HL-60 (cell line): ENCODE results near the gene SUSD5.

Experiments
- GABPA ChIP-seq: IDR thresholded peaks from 2 replicates; pipeline ENCODE4 v1.6.1; 2012; ENCODE audit warnings: low read depth
- TF ChIP-seq, protein P1 (sequence below): IDR thresholded peaks from one replicate; pipeline ENCODE4 v1.5.1; 2011; ENCODE audit warnings: low read length, control low read depth, inconsistent platforms; ENCODE audit not compliant: insufficient read depth
- TF ChIP-seq, protein P2 (sequence below): IDR thresholded peaks from 2 replicates; pipeline ENCODE4 v1.6.1; 2012; ENCODE audit warnings: low read depth; ENCODE audit not compliant: insufficient replicate concordance

DNA sequence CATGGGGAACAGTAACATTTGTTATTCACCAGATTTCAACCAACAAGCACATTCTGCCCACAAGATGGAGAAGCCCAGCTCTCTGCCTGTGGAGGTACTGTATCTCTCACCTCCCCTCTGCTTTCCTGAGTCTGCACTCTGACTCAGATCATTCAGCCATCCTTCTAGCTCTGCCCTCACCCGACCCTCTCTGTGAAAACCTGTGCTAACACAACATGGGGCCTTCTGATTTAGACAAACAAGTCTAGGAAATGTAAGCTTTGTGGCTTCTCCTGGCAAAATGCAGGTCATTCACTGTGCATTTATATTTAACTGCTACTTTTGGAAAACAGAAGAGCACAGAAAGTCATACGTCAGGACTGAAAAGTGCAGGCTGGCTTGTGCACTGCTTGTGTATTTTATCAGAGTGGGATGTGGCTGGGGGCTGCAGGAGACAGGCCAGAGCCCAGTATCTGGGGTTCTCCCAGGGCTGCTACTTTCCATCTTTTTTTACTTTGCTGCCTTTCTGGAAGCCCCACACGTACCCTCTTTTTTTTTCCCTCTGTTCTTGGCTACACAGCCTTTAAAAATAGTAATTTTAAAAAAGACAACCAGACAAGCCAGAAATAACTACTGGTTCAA, 50.8 kb downstream of the SUSD5 start:
- TF ChIP-seq, protein P1, sequence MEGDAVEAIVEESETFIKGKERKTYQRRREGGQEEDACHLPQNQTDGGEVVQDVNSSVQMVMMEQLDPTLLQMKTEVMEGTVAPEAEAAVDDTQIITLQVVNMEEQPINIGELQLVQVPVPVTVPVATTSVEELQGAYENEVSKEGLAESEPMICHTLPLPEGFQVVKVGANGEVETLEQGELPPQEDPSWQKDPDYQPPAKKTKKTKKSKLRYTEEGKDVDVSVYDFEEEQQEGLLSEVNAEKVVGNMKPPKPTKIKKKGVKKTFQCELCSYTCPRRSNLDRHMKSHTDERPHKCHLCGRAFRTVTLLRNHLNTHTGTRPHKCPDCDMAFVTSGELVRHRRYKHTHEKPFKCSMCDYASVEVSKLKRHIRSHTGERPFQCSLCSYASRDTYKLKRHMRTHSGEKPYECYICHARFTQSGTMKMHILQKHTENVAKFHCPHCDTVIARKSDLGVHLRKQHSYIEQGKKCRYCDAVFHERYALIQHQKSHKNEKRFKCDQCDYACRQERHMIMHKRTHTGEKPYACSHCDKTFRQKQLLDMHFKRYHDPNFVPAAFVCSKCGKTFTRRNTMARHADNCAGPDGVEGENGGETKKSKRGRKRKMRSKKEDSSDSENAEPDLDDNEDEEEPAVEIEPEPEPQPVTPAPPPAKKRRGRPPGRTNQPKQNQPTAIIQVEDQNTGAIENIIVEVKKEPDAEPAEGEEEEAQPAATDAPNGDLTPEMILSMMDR = no peak
- TF ChIP-seq, protein P2, sequence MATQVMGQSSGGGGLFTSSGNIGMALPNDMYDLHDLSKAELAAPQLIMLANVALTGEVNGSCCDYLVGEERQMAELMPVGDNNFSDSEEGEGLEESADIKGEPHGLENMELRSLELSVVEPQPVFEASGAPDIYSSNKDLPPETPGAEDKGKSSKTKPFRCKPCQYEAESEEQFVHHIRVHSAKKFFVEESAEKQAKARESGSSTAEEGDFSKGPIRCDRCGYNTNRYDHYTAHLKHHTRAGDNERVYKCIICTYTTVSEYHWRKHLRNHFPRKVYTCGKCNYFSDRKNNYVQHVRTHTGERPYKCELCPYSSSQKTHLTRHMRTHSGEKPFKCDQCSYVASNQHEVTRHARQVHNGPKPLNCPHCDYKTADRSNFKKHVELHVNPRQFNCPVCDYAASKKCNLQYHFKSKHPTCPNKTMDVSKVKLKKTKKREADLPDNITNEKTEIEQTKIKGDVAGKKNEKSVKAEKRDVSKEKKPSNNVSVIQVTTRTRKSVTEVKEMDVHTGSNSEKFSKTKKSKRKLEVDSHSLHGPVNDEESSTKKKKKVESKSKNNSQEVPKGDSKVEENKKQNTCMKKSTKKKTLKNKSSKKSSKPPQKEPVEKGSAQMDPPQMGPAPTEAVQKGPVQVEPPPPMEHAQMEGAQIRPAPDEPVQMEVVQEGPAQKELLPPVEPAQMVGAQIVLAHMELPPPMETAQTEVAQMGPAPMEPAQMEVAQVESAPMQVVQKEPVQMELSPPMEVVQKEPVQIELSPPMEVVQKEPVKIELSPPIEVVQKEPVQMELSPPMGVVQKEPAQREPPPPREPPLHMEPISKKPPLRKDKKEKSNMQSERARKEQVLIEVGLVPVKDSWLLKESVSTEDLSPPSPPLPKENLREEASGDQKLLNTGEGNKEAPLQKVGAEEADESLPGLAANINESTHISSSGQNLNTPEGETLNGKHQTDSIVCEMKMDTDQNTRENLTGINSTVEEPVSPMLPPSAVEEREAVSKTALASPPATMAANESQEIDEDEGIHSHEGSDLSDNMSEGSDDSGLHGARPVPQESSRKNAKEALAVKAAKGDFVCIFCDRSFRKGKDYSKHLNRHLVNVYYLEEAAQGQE = no peak
- TF ChIP-seq GABPA = no peak
